RCC 7860 (cell line): ENCODE results near the gene SEMA4D.

Source experiments
- DNase-seq: peaks from one replicate; pipeline ENCODE4 v3.0.0-alpha.2; 2015; ENCODE audit warnings: low spot score
- FAIRE-seq: peaks from 2 replicates; lab custom pipeline; 2012; peaks lifted over from hg19 to GRCh38; lab: Jason Lieb, UNC

SEMA4D gene

GRCh38 chr9:89435071-89435823 lies 62.7 kb downstream of the SEMA4D start:
- no peak for DNase-seq

GRCh38 chr9:89434636-89435035 lies 63.3 kb downstream of the SEMA4D start:
- FAIRE-seq, result no peak
- no peak for DNase-seq

More at GRCh38 chr9:89435071-89435823, 62.7 kb downstream of the SEMA4D start:
- FAIRE-seq, result no peak

- FAIRE-seq, result no peak
- DNase-seq, result peak; percentile 49
Observed at GRCh38 chr9:89433826-89434225, 64.1 kb downstream of the SEMA4D start.

GRCh38 chr9:89432986-89433530 lies 64.9 kb downstream of the SEMA4D start:
- no peak for DNase-seq
- FAIRE-seq, result no peak

- FAIRE-seq (no peak), DNase-seq (no peak)
Observed at GRCh38 chr9:89431930-89432725, 65.8 kb downstream of the SEMA4D start.

GRCh38 chr9:89430995-89431394 lies 66.9 kb downstream of the SEMA4D start:
- DNase-seq (peak; percentile 41), FAIRE-seq (peak; percentile 76)

GRCh38 chr9:89428901-89429890 lies 68.7 kb downstream of the SEMA4D start:
- FAIRE-seq (no peak), DNase-seq (no peak)

GRCh38 chr9:89428222-89428761 lies 69.6 kb downstream of the SEMA4D start:
- no peak for DNase-seq

GRCh38 chr9:89427621-89428221 lies 70.2 kb downstream of the SEMA4D start:
- DNase-seq (peak; percentile 79), FAIRE-seq (no peak)

More at GRCh38 chr9:89428222-89428761, 69.6 kb downstream of the SEMA4D start:
- FAIRE-seq, result no peak

- FAIRE-seq (no peak), DNase-seq (no peak)
Observed at GRCh38 chr9:89426384-89426961, 71.4 kb downstream of the SEMA4D start.

- no peak for FAIRE-seq
- no peak for DNase-seq
Observed at GRCh38 chr9:89425921-89426383, 72.0 kb downstream of the SEMA4D start.

- no peak for FAIRE-seq
- peak; percentile 24 for DNase-seq
Observed at GRCh38 chr9:89425024-89425805, 72.7 kb downstream of the SEMA4D start.

- peak; percentile 66 for FAIRE-seq
- DNase-seq, result peak; percentile 48
Observed at GRCh38 chr9:89422151-89422975, 75.5 kb downstream of the SEMA4D start.

- DNase-seq (no peak), FAIRE-seq (no peak)
Observed at GRCh38 chr9:89421595-89421994, 76.3 kb downstream of the SEMA4D start.

- FAIRE-seq, result no peak
- DNase-seq, result no peak
Observed at GRCh38 chr9:89420397-89421178, 77.3 kb downstream of the SEMA4D start.

- DNase-seq, result no peak
- no peak for FAIRE-seq
Observed at GRCh38 chr9:89419978-89420394, 77.9 kb downstream of the SEMA4D start.
